Gastroesophageal sphincter (tissue), 3 donors: ENCODE data around the gene RPS4Y1.

Experiments
- CTCF ChIP-seq, 4 experiments: fragments of 200-600 bp in 2 of 4; fragments of 450-650 bp in 2 of 4; sonication (generic) in 1 of 4; IDR thresholded peaks; one replicate each; pipeline ENCODE4 v1.5.1; 2017 to 2019; ENCODE audit warnings: antibody characterized with exemption in 4 of 4, mild to moderate bottlenecking in 2 of 4, moderate library complexity in 2 of 4
- EP300 ChIP-seq: sonication (generic); formaldehyde crosslinking; IDR thresholded peaks from one replicate; pipeline ENCODE4 v1.6.1; 2017; ENCODE audit warnings: antibody characterized with exemption, mild to moderate bottlenecking
- POLR2A ChIP-seq, 2 donors: fragments of 450-650 bp; IDR thresholded peaks; one replicate each; pipeline ENCODE4 v1.6.1; 2017; ENCODE audit warnings: antibody characterized with exemption in 2 of 2, mild to moderate bottlenecking in 2 of 2, moderate library complexity in 1 of 2
- POLR2AphosphoS5 ChIP-seq: sonication (generic); formaldehyde crosslinking; IDR thresholded peaks from one replicate; pipeline ENCODE4 v1.6.1; 2017; ENCODE audit warnings: antibody characterized with exemption

GRCh38 chrY:2857068-2857467 lies 15.7 kb downstream of the RPS4Y1 start:
- TF ChIP-seq CTCF (IDR thresholded peaks at IDR 0.05) (no peak), EP300 (no peak), POLR2A (IDR thresholded peaks at IDR 0.05) (no peak), POLR2AphosphoS5 (no peak)
